ENCODE measurements around the gene IFI44L. TPM values are rescaled to one million over a fixed set of nuclear protein-coding genes. Genes with fewer than 3 reads are reported as not detected.

IFI44L gene
- total RNA-seq, 2 donors from 2014 or later = 1.2 to 7.4 TPM

- TF ChIP-seq POLR2A (IDR thresholded peaks at IDR 0.05) = no peak
- TF ChIP-seq, protein P1, sequence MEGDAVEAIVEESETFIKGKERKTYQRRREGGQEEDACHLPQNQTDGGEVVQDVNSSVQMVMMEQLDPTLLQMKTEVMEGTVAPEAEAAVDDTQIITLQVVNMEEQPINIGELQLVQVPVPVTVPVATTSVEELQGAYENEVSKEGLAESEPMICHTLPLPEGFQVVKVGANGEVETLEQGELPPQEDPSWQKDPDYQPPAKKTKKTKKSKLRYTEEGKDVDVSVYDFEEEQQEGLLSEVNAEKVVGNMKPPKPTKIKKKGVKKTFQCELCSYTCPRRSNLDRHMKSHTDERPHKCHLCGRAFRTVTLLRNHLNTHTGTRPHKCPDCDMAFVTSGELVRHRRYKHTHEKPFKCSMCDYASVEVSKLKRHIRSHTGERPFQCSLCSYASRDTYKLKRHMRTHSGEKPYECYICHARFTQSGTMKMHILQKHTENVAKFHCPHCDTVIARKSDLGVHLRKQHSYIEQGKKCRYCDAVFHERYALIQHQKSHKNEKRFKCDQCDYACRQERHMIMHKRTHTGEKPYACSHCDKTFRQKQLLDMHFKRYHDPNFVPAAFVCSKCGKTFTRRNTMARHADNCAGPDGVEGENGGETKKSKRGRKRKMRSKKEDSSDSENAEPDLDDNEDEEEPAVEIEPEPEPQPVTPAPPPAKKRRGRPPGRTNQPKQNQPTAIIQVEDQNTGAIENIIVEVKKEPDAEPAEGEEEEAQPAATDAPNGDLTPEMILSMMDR (IDR thresholded peaks at IDR 0.05) = no peak
- TF ChIP-seq POLR2AphosphoS5 (IDR thresholded peaks at IDR 0.05) = no peak
- intact Hi-C loops (cut with DNase I) = no loop called here
Measured at GRCh38 chr1:78619446-78619802, 824 bp upstream of the IFI44L start.

GRCh38 chr1:78620666-78621065 is 418 bp downstream of the IFI44L start:
- Histone ChIP-seq H3K4me1 (replicated peaks) (no peaks in the 10 kb centered on the region), H3K27me3 (replicated peaks; ENCODE audit: insufficient read depth) (no peaks in the 10 kb centered on the region), H3K27ac (peak overlapping the region; percentile 55 to 62), H3K36me3 (no peaks in the 10 kb centered on the region), H3K9me3 (no peaks in the 10 kb centered on the region), H3K4me3 (peak overlapping the region; percentile 14)
- DNase-seq (ENCODE audit: low spot score) = no peak
- 18% methylated on average over 1 of the region's 1 CpG for WGBS
- TF ChIP-seq POLR2AphosphoS5 (IDR thresholded peaks at IDR 0.05) = no peak
- TF ChIP-seq, protein P1 (IDR thresholded peaks at IDR 0.05) = no peak
- no peak for TF ChIP-seq POLR2A (IDR thresholded peaks at IDR 0.05)
- intact Hi-C loops (cut with DNase I) = no loop called here

More at GRCh38 chr1:78619446-78619802, 824 bp upstream of the IFI44L start:
- WGBS = 39% methylated on average over 4 of the region's 4 CpGs
- no peaks in the 10 kb centered on the region for H3K4me1 ChIP-seq (replicated peaks)
- no peak for DNase-seq (ENCODE audit: low spot score)
- H3K36me3 ChIP-seq = no peaks in the 10 kb centered on the region
- H3K4me3 ChIP-seq = peak overlapping the region in 1 of 2 donors; percentile 14
- peak overlapping the region; percentile 55 to 62 for H3K27ac ChIP-seq
- H3K27me3 ChIP-seq (replicated peaks; ENCODE audit: insufficient read depth) = no peaks in the 10 kb centered on the region
- no peaks in the 10 kb centered on the region for H3K9me3 ChIP-seq

DNA sequence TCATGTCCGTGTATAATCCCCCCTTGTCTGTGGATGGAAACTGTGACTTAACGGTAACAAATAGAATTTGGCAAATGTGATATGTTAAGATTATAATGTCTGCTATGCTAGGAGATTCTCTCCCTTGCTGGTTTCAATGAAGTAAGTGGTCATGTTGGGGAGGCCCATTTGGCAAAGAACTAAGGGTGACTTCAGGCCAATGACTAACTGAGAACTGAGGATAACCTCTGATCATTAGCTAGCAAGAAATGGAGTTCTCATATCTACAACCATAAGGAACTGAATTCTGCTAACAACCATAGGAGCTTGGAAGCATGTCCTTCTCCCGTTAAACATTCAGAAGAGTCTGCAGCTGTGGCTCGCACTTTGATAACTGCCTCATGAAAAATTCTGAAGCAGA is 2.3 kb downstream of the IFI44L start:
- Histone ChIP-seq H3K9me3 (no peaks in the 10 kb centered on the region), H3K4me3 (no peak overlapping the region), H3K4me1 (replicated peaks) (no peaks in the 10 kb centered on the region), H3K27ac (no peak overlapping the region), H3K27me3 (replicated peaks; ENCODE audit: insufficient read depth) (no peaks in the 10 kb centered on the region), H3K36me3 (no peaks in the 10 kb centered on the region)
- WGBS = 89% methylated on average over 4 of the region's 4 CpGs
- intact Hi-C loops (cut with DNase I) = no loop called here
- TF ChIP-seq POLR2AphosphoS5 (IDR thresholded peaks at IDR 0.05) = no peak
- TF ChIP-seq, protein P1 (IDR thresholded peaks at IDR 0.05) = no peak
- no peak for TF ChIP-seq POLR2A (IDR thresholded peaks at IDR 0.05)
- no peak for DNase-seq (ENCODE audit: low spot score)

GRCh38 chr1:78624035-78624434 is 3.8 kb downstream of the IFI44L start:
- Histone ChIP-seq H3K36me3 (no peaks in the 10 kb centered on the region), H3K27ac (no peak overlapping the region), H3K4me3 (no peak overlapping the region), H3K27me3 (replicated peaks; ENCODE audit: insufficient read depth) (no peaks in the 10 kb centered on the region), H3K4me1 (replicated peaks) (no peaks in the 10 kb centered on the region), H3K9me3 (no peaks in the 10 kb centered on the region)
- 96% methylated on average over 7 of the region's 7 CpGs for WGBS
- DNase-seq (ENCODE audit: low spot score) = no peak
- intact Hi-C loops (cut with DNase I) = no loop called here
- TF ChIP-seq, protein P1 (IDR thresholded peaks at IDR 0.05) = no peak
- TF ChIP-seq POLR2AphosphoS5 (IDR thresholded peaks at IDR 0.05) (no peak), POLR2A (IDR thresholded peaks at IDR 0.05) (no peak)

- TF ChIP-seq, protein P1 (IDR thresholded peaks at IDR 0.05) = no peak
- TF ChIP-seq POLR2A (IDR thresholded peaks at IDR 0.05) (no peak), POLR2AphosphoS5 (IDR thresholded peaks at IDR 0.05) (no peak)
- intact Hi-C loops (cut with DNase I) = no loop called here
- 53% methylated on average over 1 of the region's 1 CpG for WGBS
- Histone ChIP-seq H3K4me1 (replicated peaks) (no peaks in the 10 kb centered on the region), H3K27me3 (replicated peaks; ENCODE audit: insufficient read depth) (no peaks in the 10 kb centered on the region), H3K36me3 (no peaks in the 10 kb centered on the region), H3K4me3 (no peak overlapping the region), H3K27ac (no peak overlapping the region), H3K9me3 (no peaks in the 10 kb centered on the region)
- DNase-seq (ENCODE audit: low spot score) = no peak
Measured at GRCh38 chr1:78627321-78627720, 7.1 kb downstream of the IFI44L start.
